Left kidney (tissue), 2 donors: Measurements from ENCODE around the gene PKP3. TPM values are rescaled to one million over a fixed set of nuclear protein-coding genes. Genes with fewer than 3 reads are reported as not detected.
"Not testable (repeated sequence)": the region's sequence is repeated elsewhere in the genome, so short reads cannot be mapped to it uniquely, and the experiment has no call there.

Experiments used
- DNase-seq: peaks from one replicate; pipeline ENCODE4 v3.0.0-alpha.2; 2013
- polyA plus RNA-seq: library from polyadenylated mRNA; unstranded; fragments of 120-200 nt; gene quantifications from one replicate; pipeline ENCODE4 v1.2.1, GENCODE V29; 2013; ENCODE audit not compliant: insufficient read length

Gene PKP3
- polyA plus RNA-seq, 1 donor = 6.6 TPM

- not testable (repeated sequence) for DNase-seq
These were observed 16.7 kb downstream of the PKP3 start for GRCh38 chr11:410711-411110.

- not testable (repeated sequence) for DNase-seq
These were observed 17.5 kb downstream of the PKP3 start for GRCh38 chr11:411520-411919.

- no peak for DNase-seq
These were observed 18.7 kb downstream of the PKP3 start for GRCh38 chr11:412641-413119.

- DNase-seq = no peak
These were observed 19.4 kb downstream of the PKP3 start for GRCh38 chr11:413120-414081.

GRCh38 chr11:414318-414857 lies 20.4 kb downstream of the PKP3 start:
- DNase-seq = no peak

- no peak for DNase-seq
These were observed 21.6 kb downstream of the PKP3 start for GRCh38 chr11:415640-416041.

- DNase-seq = no peak
These were observed 22.2 kb downstream of the PKP3 start for GRCh38 chr11:416051-416756.

GRCh38 chr11:416757-417621 lies 23.0 kb downstream of the PKP3 start:
- DNase-seq = no peak

GRCh38 chr11:417652-418342 lies 23.8 kb downstream of the PKP3 start:
- DNase-seq = no peak

GRCh38 chr11:418343-419247 lies 24.6 kb downstream of the PKP3 start:
- DNase-seq = no peak

- no peak for DNase-seq
These were observed 25.4 kb downstream of the PKP3 start for GRCh38 chr11:419248-420005.

GRCh38 chr11:420054-420910 lies 26.3 kb downstream of the PKP3 start:
- DNase-seq = no peak

GRCh38 chr11:420911-421321 lies 26.9 kb downstream of the PKP3 start:
- no peak for DNase-seq

- no peak for DNase-seq
These were observed 28.2 kb downstream of the PKP3 start for GRCh38 chr11:422249-422656.

GRCh38 chr11:424232-424631 lies 30.2 kb downstream of the PKP3 start:
- DNase-seq = no peak

GRCh38 chr11:424766-425165 lies 30.8 kb downstream of the PKP3 start:
- DNase-seq = not testable (repeated sequence)

GRCh38 chr11:425301-425700 lies 31.3 kb downstream of the PKP3 start:
- DNase-seq = no peak

- no peak for DNase-seq
These were observed 32.8 kb downstream of the PKP3 start for GRCh38 chr11:426851-427250.
